ENCODE data around the gene KCNN3. TPM values are rescaled to one million over a fixed set of nuclear protein-coding genes. Genes with fewer than 3 reads are reported as not detected.

Gene KCNN3
- total RNA-seq, 1 experiment from 2014 or later, result 1.3 TPM

GRCh38 chr1:154846565-154847442, 23.3 kb downstream of the KCNN3 start:
- POLR2A ChIA-PET, result no interaction called here
- H3K9me3 Mint-ChIP-seq, result no peaks in the 10 kb centered on the region
- no peak overlapping the region for H3K27ac Mint-ChIP-seq
- TF ChIP-seq PREB (CRISPR knock-in tag; IDR thresholded peaks at IDR 0.05; ENCODE audit: borderline replicate concordance), result no peak
- no peak for TF ChIP-seq NFATC4 (CRISPR knock-in tag; IDR thresholded peaks at IDR 0.05)
- no peak for TF ChIP-seq ZBTB43 (CRISPR knock-in tag; IDR thresholded peaks at IDR 0.05)
- no peak for TF ChIP-seq ELF4 (CRISPR knock-in tag; IDR thresholded peaks at IDR 0.05; ENCODE audit: low read depth)
- TF ChIP-seq KAT7 (CRISPR knock-in tag; IDR thresholded peaks at IDR 0.05; ENCODE audit: borderline replicate concordance), result no peak
- TF ChIP-seq GRHL2 (CRISPR knock-in tag; IDR thresholded peaks at IDR 0.05; ENCODE audit: insufficient replicate concordance, severe bottlenecking), result no peak
- TF ChIP-seq FOXK1 (CRISPR knock-in tag; IDR thresholded peaks at IDR 0.05), result no peak
- no peak for TF ChIP-seq ZNF138 (CRISPR knock-in tag; conservative IDR thresholded peaks at IDR 0.05)
- no peak for TF ChIP-seq ZNF671 (CRISPR knock-in tag; IDR thresholded peaks at IDR 0.05)
- no peak for TF ChIP-seq FOXJ3 (CRISPR knock-in tag; IDR thresholded peaks at IDR 0.05; ENCODE audit: borderline replicate concordance)
- TF ChIP-seq IRF2 (CRISPR knock-in tag; IDR thresholded peaks at IDR 0.05; ENCODE audit: borderline replicate concordance, low read depth), result no peak
- TF ChIP-seq ZNF219 (CRISPR knock-in tag; IDR thresholded peaks at IDR 0.05; ENCODE audit: borderline replicate concordance), result no peak
- TF ChIP-seq NR2C2 (CRISPR knock-in tag; IDR thresholded peaks at IDR 0.05), result no peak
- no peak for TF ChIP-seq ZNF121 (CRISPR knock-in tag; IDR thresholded peaks at IDR 0.05)
- TF ChIP-seq PRRX2 (CRISPR knock-in tag; IDR thresholded peaks at IDR 0.05), result no peak
- TF ChIP-seq ZNF396 (CRISPR knock-in tag; IDR thresholded peaks at IDR 0.05; ENCODE audit: borderline replicate concordance), result no peak
- no peak for TF ChIP-seq FOXP4 (CRISPR knock-in tag; IDR thresholded peaks at IDR 0.05)
- no peak for TF ChIP-seq NFYB (CRISPR knock-in tag; conservative IDR thresholded peaks at IDR 0.05; ENCODE audit: low read depth)
- no peak overlapping the region for H3K4me3 Mint-ChIP-seq
- no peaks in the 10 kb centered on the region for H3K36me3 Mint-ChIP-seq
- ATAC-seq (no peak; the same call in 1 of the 2 replicates), DNase-seq (ENCODE audit: low spot score) (no peak)
- H3K4me1 Mint-ChIP-seq, result peaks cover 28% of the 10 kb centered on the region
- CTCF ChIA-PET, result interaction anchor here (1.0 to 2.5 kb wide), 3 partner anchors 21 to 300 kb away, joined by 3 to 6 read pairs (median 4); no protein-coding TSS in a partner anchor
- no peaks in the 10 kb centered on the region; the same call in 1 of the 2 replicates for H3K27me3 Mint-ChIP-seq (ENCODE audit: low read depth)

- CTCF ChIA-PET, result interaction anchor here (1.1 kb wide), 1 partner anchor 102 kb away, joined by 4 read pairs; no protein-coding TSS in a partner anchor
- Mint-ChIP-seq H3K27ac (peak overlapping the region; percentile 27; the same call in 1 of the 2 replicates), H3K4me1 (peaks cover 23% of the 10 kb centered on the region), H3K36me3 (no peaks in the 10 kb centered on the region), H3K9me3 (no peaks in the 10 kb centered on the region), H3K27me3 (ENCODE audit: low read depth) (no peaks in the 10 kb centered on the region; the same call in 1 of the 2 replicates), H3K4me3 (no peak overlapping the region)
- ATAC-seq (no peak), DNase-seq (ENCODE audit: low spot score) (no peak)
- POLR2A ChIA-PET, result no interaction called here
- TF ChIP-seq MXD4 (CRISPR knock-in tag; IDR thresholded peaks at IDR 0.05; ENCODE audit: borderline replicate concordance) (no peak), ZSCAN18 (CRISPR knock-in tag; IDR thresholded peaks at IDR 0.05) (no peak), EMX1 (CRISPR knock-in tag; IDR thresholded peaks at IDR 0.05) (no peak), SMAD3 (CRISPR knock-in tag; IDR thresholded peaks at IDR 0.05; ENCODE audit: borderline replicate concordance) (no peak), ZNF232 (CRISPR knock-in tag; IDR thresholded peaks at IDR 0.05) (no peak), ZNF263 (CRISPR knock-in tag; IDR thresholded peaks at IDR 0.05; ENCODE audit: low read depth) (no peak), STAT6 (CRISPR knock-in tag; conservative IDR thresholded peaks at IDR 0.05; ENCODE audit: low read depth) (no peak), ZNF671 (CRISPR knock-in tag; IDR thresholded peaks at IDR 0.05) (no peak), ZNF423 (CRISPR knock-in tag; IDR thresholded peaks at IDR 0.05) (no peak), NR3C1 (CRISPR knock-in tag; conservative IDR thresholded peaks at IDR 0.05; ENCODE audit: low read depth) (no peak)
Observed at GRCh38 chr1:154845879-154846278, 24.2 kb downstream of the KCNN3 start.

Data from WTC11 (cell line).